Fibroblast of lung (primary cell): ENCODE data around the gene CDH15. TPM values are rescaled to one million over a fixed set of nuclear protein-coding genes. Genes with fewer than 3 reads are reported as not detected.

Experiments
- DNase-seq, 2 donors: peaks; one replicate each; pipeline versions ENCODE4 v3.0.0 to v3.0.0-alpha.2; 2010; ENCODE audit warnings: low read depth in 2 of 2
- H2AFZ ChIP-seq: 2 replicates; pipeline ENCODE4 v1.5.1; 2012; ENCODE audit warnings: low read length, control low read depth, inconsistent platforms
- H3K27ac ChIP-seq: 2 replicates; pipeline ENCODE4 v1.5.1; 2011; ENCODE audit warnings: low read length, control low read depth; ENCODE audit not compliant: insufficient read depth
- H3K27me3 ChIP-seq: 2 replicates; pipeline ENCODE4 v1.5.1; 2011; ENCODE audit warnings: mild to moderate bottlenecking, low read length; ENCODE audit not compliant: control insufficient read depth, insufficient read depth
- H3K36me3 ChIP-seq: 2 replicates; pipeline ENCODE4 v1.5.1; 2011; ENCODE audit warnings: low read length; ENCODE audit not compliant: control insufficient read depth, insufficient read depth
- H3K4me1 ChIP-seq: 2 replicates; pipeline ENCODE4 v1.5.1; 2011; ENCODE audit warnings: low read length; ENCODE audit not compliant: control insufficient read depth, insufficient read depth; ENCODE audit errors: extremely low read depth
- H3K4me2 ChIP-seq: 2 replicates; pipeline ENCODE4 v1.5.1; 2011; ENCODE audit warnings: low read length, control low read depth; ENCODE audit not compliant: insufficient read depth; ENCODE audit errors: extremely low read depth
- H3K4me3 ChIP-seq, 4 experiments: fragments of 200-600 bp in 1 of 4; sonication (generic) in 1 of 4; replicated peaks in 1 of 4; 2 replicates each; pipeline ENCODE4 v1.5.1; 2011 to 2016; ENCODE audit warnings: low read length in 4 of 4, low read depth in 3 of 4, mild to moderate bottlenecking in 3 of 4, control low read depth in 2 of 4, inconsistent platforms in 1 of 4, mixed read lengths in 1 of 4; ENCODE audit not compliant: insufficient read depth in 1 of 4; ENCODE audit errors: control extremely low read depth in 1 of 4
- H3K79me2 ChIP-seq: 2 replicates; pipeline ENCODE4 v1.5.1; 2012; ENCODE audit warnings: mild to moderate bottlenecking, low read length, inconsistent platforms; ENCODE audit not compliant: control insufficient read depth, insufficient read depth
- H3K9ac ChIP-seq: 2 replicates; pipeline ENCODE4 v1.5.1; 2011; ENCODE audit warnings: mild to moderate bottlenecking, low read length, control low read depth; ENCODE audit not compliant: insufficient read depth
- H3K9me3 ChIP-seq: 2 replicates; pipeline ENCODE4 v1.5.1; 2012; ENCODE audit warnings: low read depth, low read length; ENCODE audit not compliant: control insufficient read depth, insufficient read depth
- H4K20me1 ChIP-seq: 2 replicates; pipeline ENCODE4 v1.5.1; 2011; ENCODE audit warnings: low read length; ENCODE audit not compliant: control insufficient read depth, insufficient read depth; ENCODE audit errors: extremely low read depth
- CTCF ChIP-seq, 2 donors: IDR thresholded peaks in 1 of 2; conservative IDR thresholded peaks in 1 of 2; 1 replicate in 1 of 2; 2 replicates in 1 of 2; pipeline ENCODE4 v1.5.1; 2011 to 2012; ENCODE audit warnings: low read length in 2 of 2, control low read depth in 1 of 2, inconsistent platforms in 1 of 2, low read depth in 1 of 2, mild to moderate bottlenecking in 1 of 2
- EZH2 ChIP-seq: IDR thresholded peaks from 2 replicates; pipeline ENCODE4 v1.5.1; 2012; ENCODE audit warnings: low read length, control low read depth, mild to moderate bottlenecking; ENCODE audit errors: missing control alignments
- polyA plus RNA-seq, 2 donors: library from polyadenylated mRNA; depleted of rRNA in 1 of 2; stranded (reverse) in 1 of 2; unstranded in 1 of 2; fragments of >200 nt; gene quantifications; 2 replicates each; pipeline ENCODE4 v1.2.1, GENCODE V29; 2011 to 2012; ENCODE audit warnings: missing spikeins in 1 of 2
- total RNA-seq: library from RNA; depleted of rRNA; stranded (reverse); fragments of >200 nt; gene quantifications from 2 replicates; pipeline ENCODE4 v1.2.1, GENCODE V29; 2014

The CDH15 gene
- total and polyA plus RNA-seq, 2 donors (not counting 1 experiment from before 2014, with no cell fraction given): 0.10 to 0.99 TPM

GRCh38 chr16:89172171-89172527 lies 601 bp downstream of the CDH15 start:
- H3K4me3 ChIP-seq: no peak overlapping the region

GRCh38 chr16:89172528-89173173 lies 1.1 kb downstream of the CDH15 start:
- H3K27ac ChIP-seq: no peak overlapping the region
- H3K27me3 ChIP-seq: no peaks in the 10 kb centered on the region
- TF ChIP-seq EZH2 (no peak), CTCF (conservative IDR thresholded peaks at IDR 0.05 in 1 of 2, IDR thresholded peaks at IDR 0.05 in 1 of 2; ENCODE audit: low read depth in 1 of 2, low read length in 2 of 2) (no peak)
- no peaks in the 10 kb centered on the region for H3K9me3 ChIP-seq
- H3K79me2 ChIP-seq: no peaks in the 10 kb centered on the region
- no peaks in the 10 kb centered on the region for H4K20me1 ChIP-seq
- DNase-seq: no peak
- no peak overlapping the region for H2AFZ ChIP-seq
- no peaks in the 10 kb centered on the region for H3K36me3 ChIP-seq
- no peak overlapping the region for H3K4me2 ChIP-seq
- no peak overlapping the region for H3K4me3 ChIP-seq
- H3K9ac ChIP-seq: no peak overlapping the region
- peaks cover 2% of the 10 kb centered on the region for H3K4me1 ChIP-seq

More at GRCh38 chr16:89172171-89172527, 601 bp downstream of the CDH15 start:
- Histone ChIP-seq H3K9ac (no peak overlapping the region), H2AFZ (no peak overlapping the region), H3K79me2 (no peaks in the 10 kb centered on the region), H3K4me2 (no peak overlapping the region), H4K20me1 (no peaks in the 10 kb centered on the region), H3K9me3 (no peaks in the 10 kb centered on the region), H3K36me3 (no peaks in the 10 kb centered on the region), H3K4me1 (peaks cover 4% of the 10 kb centered on the region), H3K27me3 (no peaks in the 10 kb centered on the region), H3K27ac (no peak overlapping the region)
- no peak for DNase-seq
- TF ChIP-seq EZH2 (no peak), CTCF (conservative IDR thresholded peaks at IDR 0.05 in 1 of 2, IDR thresholded peaks at IDR 0.05 in 1 of 2; ENCODE audit: low read depth in 1 of 2, low read length in 2 of 2) (no peak)

DNA sequence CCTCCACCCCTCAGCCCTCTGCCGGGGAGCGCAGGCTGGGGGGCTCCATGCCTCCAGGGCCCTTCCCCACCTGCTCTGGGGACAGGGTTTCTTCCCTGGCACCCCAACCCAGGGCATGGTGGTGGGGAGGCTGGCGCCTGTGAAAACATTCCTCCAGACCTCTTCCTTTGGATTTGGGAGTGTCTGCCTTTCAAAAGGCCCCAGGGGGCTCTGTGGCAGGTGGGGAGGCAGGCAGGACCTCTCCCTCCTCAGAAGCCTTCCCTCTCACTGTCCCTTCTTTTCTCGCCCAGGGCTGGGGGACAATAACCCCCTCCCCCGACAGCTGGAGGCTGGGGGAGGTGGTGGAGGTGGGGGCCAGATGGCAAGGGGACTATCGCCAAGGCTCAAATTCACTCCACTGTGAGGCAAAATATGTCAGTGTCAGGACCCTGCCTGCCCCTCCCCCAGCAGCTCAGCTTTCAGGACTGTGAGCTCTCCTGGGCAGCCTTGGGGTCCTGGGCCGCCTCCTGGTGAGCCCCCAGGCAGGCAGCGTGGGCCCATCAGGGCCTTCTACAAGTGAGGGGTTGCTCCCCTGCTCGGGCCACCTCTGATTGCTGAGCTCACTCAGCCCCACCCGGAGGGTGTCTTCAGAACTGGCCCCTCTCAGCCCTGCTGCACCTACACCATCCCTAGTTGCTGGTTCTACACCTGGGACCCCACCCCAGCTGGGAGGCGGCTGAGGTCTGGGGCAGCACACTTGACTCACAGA lies 1.8 kb downstream of the CDH15 start:
- Histone ChIP-seq H3K4me3 (no peak overlapping the region), H3K27me3 (no peaks in the 10 kb centered on the region), H3K9me3 (no peaks in the 10 kb centered on the region), H3K4me1 (peaks cover 2% of the 10 kb centered on the region), H4K20me1 (no peaks in the 10 kb centered on the region), H2AFZ (no peak overlapping the region), H3K9ac (no peak overlapping the region), H3K79me2 (no peaks in the 10 kb centered on the region), H3K36me3 (no peaks in the 10 kb centered on the region), H3K27ac (no peak overlapping the region), H3K4me2 (no peak overlapping the region)
- no peak for TF ChIP-seq CTCF (conservative IDR thresholded peaks at IDR 0.05 in 1 of 2, IDR thresholded peaks at IDR 0.05 in 1 of 2; ENCODE audit: low read depth in 1 of 2, low read length in 2 of 2)
- TF ChIP-seq EZH2: no peak
- DNase-seq: no peak
